Neuronal stem cell (in vitro differentiated cells): ENCODE measurements around the gene MGAT3.
A peak's percentile ranks its signal among the peaks of the same experiment; 100 is the strongest.

Experiments
- DNase-seq: peaks from one replicate; pipeline ENCODE4 v3.0.0-alpha.2; 2013; ENCODE audit warnings: low spot score
- H2AFZ ChIP-seq: one replicate; pipeline ENCODE4 v1.6.1; 2013; ENCODE audit warnings: mild to moderate bottlenecking, low read length, inconsistent platforms
- H2AK5ac ChIP-seq: 2 replicates; pipeline ENCODE4 v1.6.1; 2013; ENCODE audit warnings: low read depth, mild to moderate bottlenecking, inconsistent platforms, low read length, moderate library complexity, mixed read lengths
- H2BK120ac ChIP-seq: 2 replicates; pipeline ENCODE4 v1.6.1; 2013; ENCODE audit warnings: low read depth, mild to moderate bottlenecking, inconsistent platforms, low read length, moderate library complexity, mixed read lengths
- H2BK12ac ChIP-seq: one replicate; pipeline ENCODE4 v1.6.1; 2013; ENCODE audit warnings: low read length, inconsistent platforms
- H2BK15ac ChIP-seq: 2 replicates; pipeline ENCODE4 v1.6.1; 2013; ENCODE audit warnings: mild to moderate bottlenecking, low read length, inconsistent platforms, mixed read lengths
- H2BK5ac ChIP-seq: one replicate; pipeline ENCODE4 v1.6.1; 2013; ENCODE audit warnings: inconsistent platforms, mild to moderate bottlenecking, low read length, moderate library complexity
- H3K14ac ChIP-seq: one replicate; pipeline ENCODE4 v1.6.1; 2013; ENCODE audit warnings: low read length, inconsistent platforms
- H3K18ac ChIP-seq: 2 replicates; pipeline ENCODE4 v1.6.1; 2013; ENCODE audit warnings: low read length, inconsistent platforms
- H3K23ac ChIP-seq: 2 replicates; pipeline ENCODE4 v1.6.1; 2013; ENCODE audit warnings: low read depth, mild to moderate bottlenecking, mixed read lengths, low read length, inconsistent platforms; ENCODE audit not compliant: poor library complexity
- H3K27ac ChIP-seq: replicated peaks from 3 replicates; pipeline ENCODE4 v1.5.1; 2013; ENCODE audit warnings: low read length, inconsistent platforms
- H3K27me3 ChIP-seq, 3 experiments: 2 replicates each; pipeline ENCODE4 v1.6.1; 2013; ENCODE audit warnings: low read length in 3 of 3, mild to moderate bottlenecking in 2 of 3, inconsistent platforms in 1 of 3, low read depth in 1 of 3, mixed read lengths in 1 of 3, moderate library complexity in 1 of 3; ENCODE audit not compliant: control insufficient read depth in 3 of 3, insufficient read depth in 3 of 3
- H3K36me3 ChIP-seq, 2 donors: replicated peaks in 1 of 2; 2 replicates each; pipeline ENCODE4 v1.6.1; 2013; ENCODE audit warnings: low read length in 2 of 2; ENCODE audit not compliant: control insufficient read depth in 2 of 2, insufficient read depth in 2 of 2
- H3K4ac ChIP-seq: 2 replicates; pipeline ENCODE4 v1.6.1; 2013; ENCODE audit warnings: inconsistent platforms, mild to moderate bottlenecking, low read length, moderate library complexity
- H3K4me1 ChIP-seq, 2 donors: 1 replicate in 1 of 2; 2 replicates in 1 of 2; pipeline ENCODE4 v1.6.1; 2013; ENCODE audit warnings: low read length in 2 of 2, low read depth in 1 of 2; ENCODE audit not compliant: control insufficient read depth in 2 of 2, insufficient read depth in 1 of 2
- H3K4me2 ChIP-seq: one replicate; pipeline ENCODE4 v1.6.1; 2013; ENCODE audit warnings: mild to moderate bottlenecking, low read length, inconsistent platforms; ENCODE audit not compliant: insufficient read depth, poor library complexity, severe bottlenecking
- H3K4me3 ChIP-seq, 2 donors: 2 replicates each; pipeline ENCODE4 v1.5.1; 2013; ENCODE audit warnings: low read length in 2 of 2, mild to moderate bottlenecking in 2 of 2, inconsistent platforms in 1 of 2, moderate library complexity in 1 of 2
- H3K79me1 ChIP-seq: one replicate; pipeline ENCODE4 v1.6.1; 2013; ENCODE audit warnings: low read depth, mild to moderate bottlenecking, inconsistent platforms, low read length, moderate library complexity
- H3K9ac ChIP-seq: one replicate; pipeline ENCODE4 v1.6.1; 2013; ENCODE audit warnings: mild to moderate bottlenecking, low read depth, low read length, inconsistent platforms; ENCODE audit not compliant: poor library complexity
- H3K9me3 ChIP-seq, 2 donors: replicated peaks in 1 of 2; 2 replicates each; pipeline versions ENCODE3 to v1.6.1; 2013; ENCODE audit warnings: low read length in 2 of 2, mild to moderate bottlenecking in 2 of 2, inconsistent platforms in 1 of 2, low read depth in 1 of 2, mixed read lengths in 1 of 2, moderate library complexity in 1 of 2; ENCODE audit not compliant: control insufficient read depth in 2 of 2, insufficient read depth in 1 of 2
- H4K8ac ChIP-seq: one replicate; pipeline ENCODE4 v1.6.1; 2013; ENCODE audit warnings: low read depth, mild to moderate bottlenecking, inconsistent platforms, low read length, moderate library complexity
- H4K91ac ChIP-seq: one replicate; pipeline ENCODE4 v1.6.1; 2013; ENCODE audit warnings: low read length, low read depth, mild to moderate bottlenecking, inconsistent platforms; ENCODE audit not compliant: poor library complexity
- WGBS, 2 donors: extraction: QIAGEN DNeasy Blood & Tissue Kit; methylation state at CpG; one replicate each; pipeline ENCODE4 v1.1.7; 2013; ENCODE audit warnings: missing lambda C conversion rate in 2 of 2, mixed read lengths in 1 of 2; ENCODE audit not compliant: insufficient read length in 2 of 2, insufficient replicate concordance in 1 of 2; ENCODE audit errors: extremely low coverage in 2 of 2; 5-methylcytosine and 5-hydroxymethylcytosine counted together

The MGAT3 gene

DNA sequence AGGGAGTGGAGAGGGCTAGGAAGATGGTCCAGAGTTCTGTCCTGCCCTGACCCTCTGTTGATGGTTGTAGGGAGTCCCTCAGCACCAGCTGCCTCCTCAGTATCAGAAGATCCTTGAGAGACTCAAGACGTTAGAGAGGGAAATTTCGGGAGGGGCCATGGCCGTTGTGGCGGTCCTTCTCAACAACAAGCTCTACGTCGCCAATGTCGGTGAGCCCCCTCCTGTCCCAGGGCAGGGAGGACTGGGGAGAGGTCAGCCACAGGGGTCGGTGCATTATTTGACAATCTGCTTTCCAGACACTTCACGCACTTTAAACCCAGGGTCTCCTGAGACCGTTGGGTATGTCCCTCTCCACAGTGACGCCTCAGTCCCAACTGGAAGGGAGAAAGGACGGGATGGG, 39.2 kb upstream of the MGAT3 start:
- H3K18ac ChIP-seq: no peak overlapping the region
- no peak overlapping the region for H2BK5ac ChIP-seq
- no peak overlapping the region for H3K14ac ChIP-seq
- no peak overlapping the region for H3K4me2 ChIP-seq
- no peaks in the 10 kb centered on the region for H3K27me3 ChIP-seq
- H3K79me1 ChIP-seq: no peaks in the 10 kb centered on the region
- DNase-seq: no peak
- no peak overlapping the region for H3K4ac ChIP-seq
- WGBS, 2 donors: no CpG with 5 or more reads among the region's 12 CpGs
- no peak overlapping the region for H4K91ac ChIP-seq
- no peak overlapping the region for H2BK120ac ChIP-seq
- H3K23ac ChIP-seq: no peak overlapping the region
- H2AK5ac ChIP-seq: no peak overlapping the region
- no peak overlapping the region for H2BK15ac ChIP-seq
- no peak overlapping the region for H3K4me3 ChIP-seq
- H4K8ac ChIP-seq: peak overlapping the region; percentile 31
- no peak overlapping the region for H2BK12ac ChIP-seq
- no peak overlapping the region for H3K9ac ChIP-seq
- no peaks in the 10 kb centered on the region for H3K4me1 ChIP-seq
- no peak overlapping the region for H2AFZ ChIP-seq
- no peak overlapping the region for H3K27ac ChIP-seq
- peaks cover 51 to 72% of the 10 kb centered on the region in 2 donors for H3K36me3 ChIP-seq
- H3K9me3 ChIP-seq: no peaks in the 10 kb centered on the region

- Histone ChIP-seq H3K9ac (no peak overlapping the region), H2BK120ac (no peak overlapping the region), H3K27me3 (no peaks in the 10 kb centered on the region), H3K36me3 (peaks cover 51 to 77% of the 10 kb centered on the region in 2 donors), H3K4me2 (no peak overlapping the region), H3K18ac (no peak overlapping the region), H3K23ac (no peak overlapping the region), H2AFZ (no peak overlapping the region), H3K4ac (no peak overlapping the region), H3K79me1 (no peaks in the 10 kb centered on the region), H3K9me3 (no peaks in the 10 kb centered on the region), H3K4me1 (no peaks in the 10 kb centered on the region), H3K14ac (no peak overlapping the region), H3K4me3 (no peak overlapping the region), H2AK5ac (no peak overlapping the region), H4K8ac (no peak overlapping the region), H4K91ac (no peak overlapping the region), H2BK5ac (no peak overlapping the region), H2BK12ac (no peak overlapping the region), H2BK15ac (no peak overlapping the region), H3K27ac (no peak overlapping the region)
- no CpG with 5 or more reads among the region's 12 CpGs for WGBS, 2 donors
- no peak for DNase-seq
Observed at GRCh38 chr22:39418696-39419095, 38.1 kb upstream of the MGAT3 start.

DNA sequence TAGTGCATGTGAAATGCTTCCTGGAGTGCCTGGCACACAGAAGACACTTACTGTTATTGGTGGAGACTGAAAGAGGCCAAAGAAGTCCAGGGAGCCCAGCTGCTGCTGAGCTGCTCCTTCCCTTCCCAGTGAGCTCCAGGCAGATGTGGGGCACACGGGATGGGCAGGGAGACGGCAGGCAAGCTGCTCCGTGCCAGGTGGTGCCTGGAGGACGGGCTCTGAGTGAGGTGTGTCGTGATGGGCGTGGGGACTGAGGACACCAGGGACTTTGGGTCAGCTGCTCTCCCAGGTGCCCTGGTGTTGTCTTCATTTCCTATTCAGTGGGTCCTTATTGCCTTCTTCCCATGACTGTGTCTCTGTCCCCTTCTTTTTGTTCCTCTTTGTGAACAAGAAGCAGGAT, 37.7 kb upstream of the MGAT3 start:
- peaks cover 53 to 81% of the 10 kb centered on the region in 2 donors for H3K36me3 ChIP-seq
- H3K14ac ChIP-seq: no peak overlapping the region
- no peaks in the 10 kb centered on the region for H3K4me1 ChIP-seq
- H3K23ac ChIP-seq: no peak overlapping the region
- H3K9ac ChIP-seq: no peak overlapping the region
- no peaks in the 10 kb centered on the region for H3K9me3 ChIP-seq
- H3K4ac ChIP-seq: no peak overlapping the region
- no peak for DNase-seq
- no peak overlapping the region for H3K4me2 ChIP-seq
- no peak overlapping the region for H3K4me3 ChIP-seq
- H3K27me3 ChIP-seq: no peaks in the 10 kb centered on the region
- no peak overlapping the region for H4K8ac ChIP-seq
- H2AFZ ChIP-seq: no peak overlapping the region
- no peak overlapping the region for H2BK15ac ChIP-seq
- no CpG with 5 or more reads among the region's 6 CpGs for WGBS, 2 donors
- no peak overlapping the region for H4K91ac ChIP-seq
- no peak overlapping the region for H3K27ac ChIP-seq
- H2BK120ac ChIP-seq: no peak overlapping the region
- no peak overlapping the region for H2AK5ac ChIP-seq
- no peak overlapping the region for H2BK5ac ChIP-seq
- H3K18ac ChIP-seq: no peak overlapping the region
- no peaks in the 10 kb centered on the region for H3K79me1 ChIP-seq
- no peak overlapping the region for H2BK12ac ChIP-seq

GRCh38 chr22:39419911-39420310, 36.9 kb upstream of the MGAT3 start:
- Histone ChIP-seq H4K8ac (no peak overlapping the region), H2AK5ac (no peak overlapping the region), H3K4me2 (no peak overlapping the region), H2BK120ac (no peak overlapping the region), H3K36me3 (peaks cover 53 to 88% of the 10 kb centered on the region in 2 donors), H2BK5ac (no peak overlapping the region), H2AFZ (no peak overlapping the region), H2BK15ac (no peak overlapping the region), H3K4me3 (no peak overlapping the region), H3K14ac (no peak overlapping the region), H3K9me3 (no peaks in the 10 kb centered on the region), H3K27me3 (no peaks in the 10 kb centered on the region), H2BK12ac (no peak overlapping the region), H3K4ac (no peak overlapping the region), H3K9ac (no peak overlapping the region), H3K27ac (no peak overlapping the region), H3K79me1 (no peaks in the 10 kb centered on the region), H4K91ac (no peak overlapping the region), H3K18ac (no peak overlapping the region), H3K4me1 (no peaks in the 10 kb centered on the region), H3K23ac (no peak overlapping the region)
- no CpG with 5 or more reads among the region's 5 CpGs for WGBS, 2 donors
- DNase-seq: no peak
